ENCODE measurements around the gene GABRR3. TPM values are rescaled to one million over a fixed set of nuclear protein-coding genes. Genes with fewer than 3 reads are reported as not detected.

GABRR3 gene
- total RNA-seq, 1 donor from 2014 or later, result not detected

DNA sequence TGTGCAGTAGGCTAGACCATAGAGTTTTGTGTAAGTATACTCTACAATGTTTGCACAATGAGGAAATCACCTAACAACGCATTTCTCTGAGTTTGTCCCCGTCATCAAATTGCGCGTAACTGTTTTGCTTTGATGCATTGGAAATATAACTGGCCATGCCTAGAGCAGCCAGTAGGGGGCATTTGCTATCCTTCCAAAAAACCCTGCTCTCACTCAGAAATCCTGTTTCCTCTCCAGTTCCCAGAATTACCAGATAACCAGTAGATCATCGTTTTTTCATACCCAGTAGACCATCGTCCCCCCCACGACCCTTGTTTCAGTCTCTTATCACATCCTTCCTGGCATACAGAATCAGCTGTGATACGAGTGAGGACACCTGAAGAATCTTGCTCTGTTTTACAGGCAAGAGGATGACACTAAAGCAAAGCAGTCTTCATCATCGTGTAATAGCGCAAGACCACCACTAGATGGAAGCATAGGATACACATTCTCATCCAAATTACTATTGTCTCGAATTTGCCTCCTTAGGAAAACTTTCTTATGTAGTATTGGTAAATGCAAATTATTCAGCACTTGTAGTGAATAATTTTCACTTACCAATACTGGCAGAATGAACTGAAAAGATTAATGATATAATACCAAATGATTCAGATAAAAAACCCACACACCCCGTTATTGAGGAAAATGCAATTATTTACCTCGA lies 4.4 kb upstream of the GABRR3 start:
- H3K4me3 Mint-ChIP-seq (ENCODE audit: unreplicated experiment), result peak overlapping the region; percentile 69
- TF ChIP-seq, protein P1, sequence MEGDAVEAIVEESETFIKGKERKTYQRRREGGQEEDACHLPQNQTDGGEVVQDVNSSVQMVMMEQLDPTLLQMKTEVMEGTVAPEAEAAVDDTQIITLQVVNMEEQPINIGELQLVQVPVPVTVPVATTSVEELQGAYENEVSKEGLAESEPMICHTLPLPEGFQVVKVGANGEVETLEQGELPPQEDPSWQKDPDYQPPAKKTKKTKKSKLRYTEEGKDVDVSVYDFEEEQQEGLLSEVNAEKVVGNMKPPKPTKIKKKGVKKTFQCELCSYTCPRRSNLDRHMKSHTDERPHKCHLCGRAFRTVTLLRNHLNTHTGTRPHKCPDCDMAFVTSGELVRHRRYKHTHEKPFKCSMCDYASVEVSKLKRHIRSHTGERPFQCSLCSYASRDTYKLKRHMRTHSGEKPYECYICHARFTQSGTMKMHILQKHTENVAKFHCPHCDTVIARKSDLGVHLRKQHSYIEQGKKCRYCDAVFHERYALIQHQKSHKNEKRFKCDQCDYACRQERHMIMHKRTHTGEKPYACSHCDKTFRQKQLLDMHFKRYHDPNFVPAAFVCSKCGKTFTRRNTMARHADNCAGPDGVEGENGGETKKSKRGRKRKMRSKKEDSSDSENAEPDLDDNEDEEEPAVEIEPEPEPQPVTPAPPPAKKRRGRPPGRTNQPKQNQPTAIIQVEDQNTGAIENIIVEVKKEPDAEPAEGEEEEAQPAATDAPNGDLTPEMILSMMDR (IDR thresholded peaks at IDR 0.05), result peak; percentile 88
- peak overlapping the region; percentile 12 for H3K27ac Mint-ChIP-seq (ENCODE audit: unreplicated experiment)
- peak; percentile 86 for DNase-seq (ENCODE audit: extremely low spot score, unreplicated experiment)
- peaks cover 11% of the 10 kb centered on the region for H3K9me3 Mint-ChIP-seq (ENCODE audit: unreplicated experiment)
- peaks cover 50% of the 10 kb centered on the region for H3K27me3 Mint-ChIP-seq (ENCODE audit: unreplicated experiment)
- no peaks in the 10 kb centered on the region for H3K4me1 Mint-ChIP-seq (ENCODE audit: unreplicated experiment)
- H3K36me3 Mint-ChIP-seq (ENCODE audit: unreplicated experiment), result no peaks in the 10 kb centered on the region

DNA sequence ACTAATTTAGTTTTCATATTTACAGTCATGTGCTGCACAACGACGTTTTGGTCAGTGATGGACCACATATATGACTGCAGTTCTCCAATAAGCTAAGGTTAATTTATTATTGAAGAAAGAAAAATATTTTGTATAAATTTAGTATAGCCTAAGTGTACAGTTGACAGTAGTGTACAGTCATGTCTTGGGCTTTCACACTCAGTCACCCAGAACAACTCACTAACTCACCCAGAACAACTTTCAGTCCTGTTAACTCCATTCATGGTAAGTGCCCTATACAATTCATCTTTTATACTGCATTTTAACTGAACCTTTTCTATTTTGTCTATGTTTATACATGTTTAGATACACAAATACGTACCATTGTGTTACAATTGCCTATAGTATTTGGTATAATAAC lies 3.8 kb upstream of the GABRR3 start:
- Mint-ChIP-seq H3K4me3 (ENCODE audit: unreplicated experiment) (no peak overlapping the region), H3K36me3 (ENCODE audit: unreplicated experiment) (no peaks in the 10 kb centered on the region), H3K27me3 (ENCODE audit: unreplicated experiment) (peaks cover 46% of the 10 kb centered on the region), H3K9me3 (ENCODE audit: unreplicated experiment) (peaks cover 11% of the 10 kb centered on the region), H3K27ac (ENCODE audit: unreplicated experiment) (no peak overlapping the region), H3K4me1 (ENCODE audit: unreplicated experiment) (no peaks in the 10 kb centered on the region)
- no peak for DNase-seq (ENCODE audit: extremely low spot score, unreplicated experiment)
- TF ChIP-seq, protein P1 (IDR thresholded peaks at IDR 0.05), result no peak

GRCh38 chr3:98038286-98038685 lies 3.2 kb upstream of the GABRR3 start:
- Mint-ChIP-seq H3K9me3 (ENCODE audit: unreplicated experiment) (peaks cover 11% of the 10 kb centered on the region), H3K36me3 (ENCODE audit: unreplicated experiment) (no peaks in the 10 kb centered on the region), H3K27ac (ENCODE audit: unreplicated experiment) (no peak overlapping the region), H3K4me1 (ENCODE audit: unreplicated experiment) (no peaks in the 10 kb centered on the region), H3K4me3 (ENCODE audit: unreplicated experiment) (no peak overlapping the region), H3K27me3 (ENCODE audit: unreplicated experiment) (peaks cover 47% of the 10 kb centered on the region)
- no peak for DNase-seq (ENCODE audit: extremely low spot score, unreplicated experiment)
- TF ChIP-seq, protein P1 (IDR thresholded peaks at IDR 0.05), result no peak

DNA sequence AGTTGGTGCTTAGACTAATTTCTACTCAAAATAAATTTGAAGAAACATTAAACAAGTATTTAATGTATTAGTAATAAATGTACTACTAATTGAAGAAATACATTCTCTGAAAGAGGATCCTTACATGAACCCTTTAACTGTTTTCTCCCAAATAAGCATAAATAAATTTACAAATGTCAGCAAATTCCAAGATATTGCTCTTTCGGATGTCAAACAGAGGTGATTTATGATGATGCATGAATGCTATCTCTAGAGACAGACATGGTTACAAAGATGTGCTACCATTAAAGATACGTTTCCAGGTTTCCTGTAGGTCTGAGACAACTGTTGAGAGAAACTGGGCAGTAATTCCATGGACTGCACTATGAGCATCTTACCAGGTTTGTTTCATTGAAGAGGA lies 629 bp downstream of the GABRR3 start:
- Mint-ChIP-seq H3K36me3 (ENCODE audit: unreplicated experiment) (no peaks in the 10 kb centered on the region), H3K4me3 (ENCODE audit: unreplicated experiment) (no peak overlapping the region), H3K27me3 (ENCODE audit: unreplicated experiment) (peaks cover 47% of the 10 kb centered on the region), H3K27ac (ENCODE audit: unreplicated experiment) (no peak overlapping the region), H3K9me3 (ENCODE audit: unreplicated experiment) (no peaks in the 10 kb centered on the region), H3K4me1 (ENCODE audit: unreplicated experiment) (no peaks in the 10 kb centered on the region)
- DNase-seq (ENCODE audit: extremely low spot score, unreplicated experiment), result no peak
- TF ChIP-seq, protein P1 (IDR thresholded peaks at IDR 0.05), result no peak

DNA sequence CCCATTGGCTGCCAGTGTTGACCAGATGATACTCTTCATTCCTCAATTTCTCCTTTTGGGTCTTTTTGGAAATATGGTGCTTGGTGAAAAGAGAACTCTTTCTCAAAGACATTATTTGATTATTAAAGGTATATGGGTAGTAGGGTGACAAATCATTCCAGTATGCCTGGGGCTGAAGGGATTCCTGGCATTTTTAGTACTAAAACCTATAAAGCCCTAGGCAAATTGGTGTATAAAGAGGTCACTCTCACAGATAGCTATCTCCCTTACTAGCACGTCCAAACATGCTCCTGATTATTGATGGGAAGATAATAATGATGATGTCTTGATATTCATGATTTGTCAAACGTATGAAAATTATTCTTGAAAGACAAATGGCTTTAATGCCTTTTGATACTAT lies 1.1 kb downstream of the GABRR3 start:
- Mint-ChIP-seq H3K27ac (ENCODE audit: unreplicated experiment) (no peak overlapping the region), H3K4me1 (ENCODE audit: unreplicated experiment) (no peaks in the 10 kb centered on the region), H3K4me3 (ENCODE audit: unreplicated experiment) (no peak overlapping the region), H3K36me3 (ENCODE audit: unreplicated experiment) (no peaks in the 10 kb centered on the region), H3K27me3 (ENCODE audit: unreplicated experiment) (peaks cover 51% of the 10 kb centered on the region), H3K9me3 (ENCODE audit: unreplicated experiment) (no peaks in the 10 kb centered on the region)
- TF ChIP-seq, protein P1 (IDR thresholded peaks at IDR 0.05), result no peak
- DNase-seq (ENCODE audit: extremely low spot score, unreplicated experiment), result no peak

All from osteocyte (in vitro differentiated cells).